Stimulated activated CD8-positive, alpha-beta memory T cell treated with anti-CD3 and anti-CD28 coated beads, Interleukin-4, amount 100 ng/mL, for 4 hours (primary cell): Measurements from ENCODE around the gene ARL11.

Experiments
- DNase-seq, 2 donors: peaks; one replicate each; pipeline ENCODE4 v3.0.0-alpha.2; 2020; ENCODE audit warnings: low read depth in 2 of 2, low spot score in 1 of 2

Gene ARL11

GRCh38 chr13:49646688-49647087 is 18.4 kb downstream of the ARL11 start:
- no peak for DNase-seq

DNA sequence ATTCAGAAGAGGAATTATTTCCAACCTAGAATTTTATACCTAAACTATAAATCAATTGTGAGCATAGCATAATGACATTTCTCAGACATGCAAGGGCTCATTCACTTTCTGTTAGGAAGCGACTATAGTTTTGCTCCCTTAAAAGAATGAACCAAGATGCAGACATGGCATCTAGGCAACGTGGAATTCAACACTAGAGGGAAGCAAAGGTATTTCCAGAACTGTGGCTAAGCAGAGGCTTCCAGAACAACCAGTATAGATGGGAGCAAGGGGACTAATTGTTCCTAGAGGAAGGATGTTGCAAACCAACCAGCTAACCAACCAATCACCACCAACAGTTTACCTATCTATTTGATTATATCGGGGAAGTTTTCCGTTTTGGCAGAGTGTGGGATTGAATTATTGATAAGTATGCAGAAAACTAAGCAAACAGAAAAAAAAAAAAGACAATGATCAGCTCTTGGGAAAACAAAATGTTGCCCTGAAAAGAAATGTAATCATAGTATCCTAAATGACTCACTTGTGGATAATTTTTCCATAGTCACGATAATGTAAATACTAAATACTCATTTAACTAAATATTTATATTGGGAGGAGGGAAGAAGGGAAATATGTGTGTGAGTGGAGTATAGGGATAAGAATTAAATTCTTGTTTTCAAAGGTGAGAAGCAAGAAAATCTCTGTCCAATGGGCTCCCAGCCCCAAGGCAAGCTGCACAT is 21.1 kb downstream of the ARL11 start:
- no peak for DNase-seq

- DNase-seq: no peak
Measured at GRCh38 chr13:49649963-49650312, 21.6 kb downstream of the ARL11 start.

DNA sequence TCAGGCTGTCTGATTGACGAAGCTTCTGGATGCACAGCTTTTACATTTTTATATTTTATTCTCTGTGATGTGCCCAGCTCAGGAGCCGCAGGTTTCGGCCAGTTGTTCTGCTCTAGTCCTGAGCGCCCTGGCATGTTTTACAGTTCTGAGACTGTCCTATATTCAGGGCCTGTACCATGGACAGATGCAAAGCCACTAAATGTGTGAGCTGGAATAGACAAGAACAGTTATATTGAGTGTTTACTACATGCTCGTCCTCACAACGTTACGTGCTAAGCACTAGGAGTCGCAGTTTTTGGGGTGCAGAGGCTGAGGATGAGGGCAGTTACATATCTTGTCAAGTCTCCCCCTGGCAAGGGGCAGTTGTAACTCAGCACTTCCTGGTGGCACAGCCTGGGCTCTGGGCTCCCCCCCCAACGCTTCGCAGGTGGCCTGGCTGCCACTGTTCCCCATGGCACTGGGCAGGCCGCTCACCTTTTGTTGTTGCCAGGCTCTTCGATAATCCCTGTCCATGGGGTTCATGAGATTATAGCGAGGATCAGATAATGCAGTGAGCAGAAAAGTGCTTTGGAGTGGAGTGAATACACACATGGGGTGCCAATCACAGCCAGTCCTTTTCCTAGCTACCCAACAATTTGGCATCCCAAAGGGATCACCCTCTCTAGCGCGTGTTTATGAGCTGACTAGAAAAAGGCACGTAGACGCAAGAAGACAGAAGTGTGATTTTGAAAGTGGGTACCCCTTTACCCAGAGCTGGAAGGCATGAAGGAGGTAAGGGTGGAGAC is 23.5 kb downstream of the ARL11 start:
- no peak for DNase-seq

DNA sequence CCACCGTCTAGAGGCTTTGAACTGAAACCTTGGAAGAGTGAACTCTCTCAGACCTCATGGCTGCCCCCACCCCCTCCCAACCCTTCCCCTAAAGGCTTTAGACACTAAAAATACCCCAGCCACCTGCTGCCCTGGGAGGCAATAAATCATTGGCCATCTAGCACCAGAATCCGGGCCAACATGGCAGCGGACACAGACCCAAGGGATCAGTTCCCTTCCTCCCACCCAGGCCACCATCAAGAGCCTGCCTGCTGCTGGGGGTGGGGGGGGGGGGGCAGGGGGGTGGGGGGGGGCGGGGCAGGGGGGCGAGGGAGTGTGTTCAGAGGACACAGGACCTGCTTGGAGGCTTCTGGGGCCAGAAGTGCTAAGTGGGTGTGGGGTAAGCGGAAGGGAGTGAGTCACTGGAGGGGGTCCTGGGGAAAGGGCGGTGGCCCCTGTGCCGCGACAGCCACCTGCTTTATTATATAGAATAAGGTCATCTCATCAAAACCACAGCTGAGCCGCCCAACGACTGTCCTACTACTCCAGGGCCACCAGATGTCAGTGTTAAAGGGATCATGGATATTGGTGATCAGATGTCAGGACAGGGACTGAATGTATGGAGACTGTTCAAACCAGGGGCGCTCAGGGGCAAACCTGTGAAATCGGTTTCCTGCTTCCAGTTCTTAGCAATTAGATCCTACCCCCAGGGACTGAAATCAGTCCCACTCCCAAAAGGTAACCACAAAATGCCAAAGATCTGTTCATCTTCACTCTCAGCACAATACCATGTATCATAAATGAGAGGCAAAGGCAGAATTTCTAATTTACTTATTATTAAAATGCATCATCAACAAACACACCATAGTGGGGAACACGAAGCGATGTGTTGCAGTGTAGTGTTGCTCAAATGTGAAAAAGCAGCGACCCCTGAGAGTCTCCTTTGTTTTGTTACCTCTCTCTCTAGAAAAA is 24.3 kb downstream of the ARL11 start:
- no peak for DNase-seq

GRCh38 chr13:49653478-49653877 is 25.2 kb downstream of the ARL11 start:
- DNase-seq: no peak

GRCh38 chr13:49654011-49654410 is 25.7 kb downstream of the ARL11 start:
- DNase-seq: no peak

- no peak for DNase-seq
Measured at GRCh38 chr13:49655906-49656305, 27.6 kb downstream of the ARL11 start.

DNA sequence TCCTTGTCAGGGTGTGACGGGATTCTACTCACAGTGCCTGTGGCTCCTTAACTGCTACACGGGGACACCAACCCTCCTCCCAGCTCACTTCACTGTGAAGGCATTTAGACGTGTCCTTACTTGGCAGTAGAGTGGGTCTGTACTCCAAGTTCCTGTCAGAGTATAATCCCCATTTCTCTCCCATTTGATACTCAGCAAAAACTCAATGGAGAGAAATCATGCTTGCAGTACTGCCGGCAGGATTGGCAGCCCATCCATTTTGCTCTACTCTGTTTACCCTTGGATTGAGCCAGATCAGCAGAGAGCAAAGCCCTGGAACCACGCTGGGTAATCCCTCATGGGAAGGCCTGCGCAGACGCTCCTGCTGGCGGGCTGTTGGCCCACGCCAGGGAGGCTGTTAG is 28.9 kb downstream of the ARL11 start:
- no peak for DNase-seq

DNA sequence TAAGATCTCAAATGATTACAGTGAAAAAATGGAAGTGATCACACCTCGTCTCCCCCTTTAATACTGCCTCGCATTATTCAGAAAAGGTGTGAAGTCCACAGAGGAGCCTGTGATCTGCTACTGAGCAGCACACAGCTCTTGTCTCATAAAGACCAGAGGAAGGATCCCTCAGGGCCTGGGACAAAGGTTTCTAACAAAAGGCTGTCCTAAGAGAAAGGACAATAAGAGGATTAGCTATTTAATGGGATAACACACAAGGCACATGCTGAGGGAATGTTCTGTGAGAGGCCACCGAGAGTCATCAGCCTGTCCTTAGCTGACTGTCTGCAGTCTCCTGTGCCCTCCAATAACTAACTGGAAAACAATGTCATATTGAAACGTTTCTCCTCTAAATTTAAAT is 36.3 kb downstream of the ARL11 start:
- no peak for DNase-seq

DNA sequence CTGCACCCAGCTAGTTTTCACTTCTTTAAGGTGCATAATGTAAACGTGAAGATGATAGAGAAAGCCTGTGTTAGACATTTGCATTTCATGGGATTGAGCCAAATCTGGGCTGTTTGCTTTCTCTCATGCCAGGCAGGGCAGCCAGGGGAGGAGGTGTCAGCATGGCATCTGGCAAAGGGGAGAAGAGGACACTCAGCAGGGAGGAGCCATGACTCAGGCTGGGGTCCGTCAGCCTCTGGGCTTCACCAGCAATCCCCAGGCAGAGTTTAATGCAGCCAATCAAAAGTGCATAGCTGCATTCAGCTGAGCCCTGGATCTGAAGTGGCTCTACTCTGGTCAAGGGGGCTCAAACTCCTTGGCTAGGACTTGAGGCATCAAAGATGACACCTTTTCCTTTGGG is 39.5 kb downstream of the ARL11 start:
- no peak for DNase-seq

DNA sequence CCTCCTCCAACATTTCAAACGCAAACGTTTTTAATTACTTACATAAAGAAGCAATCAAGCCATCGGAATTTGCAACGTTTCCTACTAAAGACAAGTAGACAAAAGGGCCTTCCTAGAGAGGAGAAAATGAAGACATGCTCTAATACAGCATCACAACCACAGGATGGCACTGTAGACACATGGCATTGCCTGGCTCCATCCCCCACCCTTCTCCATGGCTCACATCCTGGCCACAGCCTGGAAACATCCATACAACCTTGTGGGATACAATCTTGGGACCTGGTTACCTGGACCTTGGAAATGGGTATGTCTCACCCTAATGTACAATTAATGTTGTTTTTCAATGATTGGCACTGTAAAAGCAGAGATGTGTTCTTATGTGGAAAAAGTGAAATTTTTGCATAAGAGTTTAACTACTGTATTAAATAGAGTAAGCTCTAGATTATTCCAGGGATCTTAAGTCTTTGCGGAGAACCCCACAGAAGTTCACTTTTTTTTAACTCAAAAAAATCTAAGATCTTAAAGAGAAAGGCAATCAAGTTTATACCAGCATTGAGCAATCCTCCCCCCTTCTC is 41.5 kb downstream of the ARL11 start:
- DNase-seq: no peak

DNA sequence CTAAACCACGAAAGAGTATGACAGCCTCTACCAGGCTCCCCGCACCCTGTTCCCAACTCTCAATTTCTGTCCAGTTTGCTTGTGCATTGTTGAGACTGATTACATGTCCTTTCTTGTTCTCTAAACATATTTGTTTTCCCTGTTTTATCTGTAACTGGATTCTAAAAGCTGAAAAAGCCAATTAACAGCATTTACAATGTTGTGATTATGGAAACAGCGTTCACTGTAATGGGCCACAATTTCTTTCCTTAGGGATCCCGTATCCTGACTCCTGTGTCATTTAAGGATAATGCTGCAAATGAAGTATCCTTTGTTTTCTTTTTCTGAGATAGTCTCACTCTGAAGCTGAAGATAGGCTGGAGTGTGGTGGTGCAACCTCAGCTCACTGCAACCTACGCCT is 42.5 kb downstream of the ARL11 start:
- no peak for DNase-seq

DNA sequence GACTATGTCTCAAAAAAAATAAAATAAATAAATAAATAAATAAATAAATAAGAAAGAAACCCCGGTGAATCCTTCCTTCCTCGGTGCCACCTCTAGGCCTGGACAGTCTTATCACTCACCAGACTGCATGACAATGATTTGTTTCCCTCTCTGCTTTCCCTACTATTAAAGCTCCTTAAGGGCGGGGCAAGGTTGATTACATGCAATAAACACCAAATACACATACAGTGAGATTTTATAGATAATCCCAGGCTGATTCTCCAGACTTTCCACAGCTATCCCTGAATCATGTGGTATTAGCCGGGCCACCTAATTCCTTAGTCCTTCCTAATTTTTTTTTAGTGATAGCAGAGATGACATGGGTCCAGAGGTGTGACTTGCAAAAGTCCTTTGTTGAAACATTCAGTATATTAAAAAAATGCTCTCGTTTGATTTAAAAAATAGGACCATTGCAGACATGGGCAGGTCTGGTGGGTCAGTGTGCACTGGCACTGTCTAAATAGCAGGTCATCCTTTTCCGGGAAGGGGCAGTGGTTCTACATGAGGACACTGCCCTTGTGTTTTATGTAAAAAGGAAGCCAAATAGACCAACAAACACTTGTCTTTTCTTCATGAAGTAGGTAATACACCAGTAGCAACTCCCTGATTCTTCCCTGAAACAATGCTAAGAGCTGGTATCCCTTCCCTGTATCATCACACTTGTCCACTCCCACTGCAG is 48.4 kb downstream of the ARL11 start:
- no peak for DNase-seq

- no peak for DNase-seq
Measured at GRCh38 chr13:49678191-49678914, 50.0 kb downstream of the ARL11 start.

- DNase-seq: no peak
Measured at GRCh38 chr13:49679246-49679645, 50.9 kb downstream of the ARL11 start.

GRCh38 chr13:49681842-49682435 is 53.6 kb downstream of the ARL11 start:
- DNase-seq: no peak
